Medulla oblongata (tissue), 1 donor: ENCODE measurements around the gene USP3.
A peak's percentile ranks its signal among the peaks of the same experiment; 100 is the strongest.

Experiments used
- DNase-seq: peaks from one replicate; pipeline ENCODE4 v3.0.0-alpha.2; 2015; ENCODE audit errors: extremely low spot score

USP3 gene

GRCh38 chr15:63544258-63545026 is 40.0 kb downstream of the USP3 start:
- peak; percentile 45 for DNase-seq

- DNase-seq, result no peak
Observed at GRCh38 chr15:63545520-63545919, 41.1 kb downstream of the USP3 start.

- DNase-seq, result no peak
Observed at GRCh38 chr15:63551400-63551799, 47.0 kb downstream of the USP3 start.

GRCh38 chr15:63553388-63553791 is 49.0 kb downstream of the USP3 start:
- DNase-seq, result peak; percentile 30

GRCh38 chr15:63554337-63554927 is 50.0 kb downstream of the USP3 start:
- no peak for DNase-seq

GRCh38 chr15:63555507-63555906 is 51.1 kb downstream of the USP3 start:
- no peak for DNase-seq

GRCh38 chr15:63556246-63556645 is 51.9 kb downstream of the USP3 start:
- no peak for DNase-seq

GRCh38 chr15:63556736-63557135 is 52.3 kb downstream of the USP3 start:
- DNase-seq, result no peak

GRCh38 chr15:63559753-63560152 is 55.4 kb downstream of the USP3 start:
- no peak for DNase-seq

GRCh38 chr15:63560741-63561448 is 56.5 kb downstream of the USP3 start:
- DNase-seq, result no peak

GRCh38 chr15:63564093-63564492 is 59.7 kb downstream of the USP3 start:
- no peak for DNase-seq

- DNase-seq, result no peak
Observed at GRCh38 chr15:63565536-63566186, 61.3 kb downstream of the USP3 start.

GRCh38 chr15:63572749-63573464 is 68.5 kb downstream of the USP3 start:
- DNase-seq, result no peak

- no peak for DNase-seq
Observed at GRCh38 chr15:63573533-63573932, 69.1 kb downstream of the USP3 start.

- no peak for DNase-seq
Observed at GRCh38 chr15:63575312-63575711, 70.9 kb downstream of the USP3 start.

- DNase-seq, result no peak
Observed at GRCh38 chr15:63576441-63576840, 72.0 kb downstream of the USP3 start.

- DNase-seq, result no peak
Observed at GRCh38 chr15:63582179-63582578, 77.8 kb downstream of the USP3 start.

- no peak for DNase-seq
Observed at GRCh38 chr15:63582718-63583426, 78.5 kb downstream of the USP3 start.

- no peak for DNase-seq
Observed at GRCh38 chr15:63586790-63587189, 82.4 kb downstream of the USP3 start.

GRCh38 chr15:63587527-63587926 is 83.1 kb downstream of the USP3 start:
- DNase-seq, result no peak

- no peak for DNase-seq
Observed at GRCh38 chr15:63588826-63589225, 84.4 kb downstream of the USP3 start.
